ENCODE data around the gene IFITM10.
"Not testable (repeated sequence)": the region's sequence is repeated elsewhere in the genome, so short reads cannot be mapped to it uniquely, and the experiment has no call there.

Gene IFITM10

GRCh38 chr11:1688336-1688947, 62.0 kb downstream of the IFITM10 start:
- DNase-seq: not testable (repeated sequence)

GRCh38 chr11:1686220-1686619, 64.2 kb downstream of the IFITM10 start:
- not testable (repeated sequence) for DNase-seq

GRCh38 chr11:1684886-1685874, 65.2 kb downstream of the IFITM10 start:
- DNase-seq: not testable (repeated sequence)

GRCh38 chr11:1683904-1684572, 66.4 kb downstream of the IFITM10 start:
- not testable (repeated sequence) for DNase-seq

GRCh38 chr11:1683216-1683615, 67.2 kb downstream of the IFITM10 start:
- not testable (repeated sequence) for DNase-seq

Measured in CD4-positive, alpha-beta T cell treated with Interleukin-4 for 1 hour (primary cell).